ENCODE measurements around the gene GRIK4. TPM values are rescaled to one million over a fixed set of nuclear protein-coding genes. Genes with fewer than 3 reads are reported as not detected.
A peak's percentile ranks its signal among the peaks of the same experiment; 100 is the strongest.

The GRIK4 gene
- total RNA-seq, 1 donor from 2014 or later, result 4.5 TPM

- no peak for TF ChIP-seq CTCF (IDR thresholded peaks at IDR 0.05; ENCODE audit: unreplicated experiment)
- Mint-ChIP-seq H3K4me3 (ENCODE audit: unreplicated experiment) (peak overlapping the region; percentile 57), H3K36me3 (ENCODE audit: low read depth, unreplicated experiment) (no peaks in the 10 kb centered on the region), H3K27me3 (ENCODE audit: unreplicated experiment) (peaks cover 1% of the 10 kb centered on the region), H3K9me3 (ENCODE audit: unreplicated experiment) (no peaks in the 10 kb centered on the region), H3K4me1 (ENCODE audit: unreplicated experiment) (peaks cover 29% of the 10 kb centered on the region), H3K27ac (ENCODE audit: unreplicated experiment) (no peak overlapping the region)
- no peak for DNase-seq (ENCODE audit: low spot score)
Observed at GRCh38 chr11:120565466-120566155, 54.1 kb downstream of the GRIK4 start.

GRCh38 chr11:120566176-120566575 lies 54.6 kb downstream of the GRIK4 start:
- Mint-ChIP-seq H3K27me3 (ENCODE audit: unreplicated experiment) (no peaks in the 10 kb centered on the region), H3K27ac (ENCODE audit: unreplicated experiment) (no peak overlapping the region), H3K36me3 (ENCODE audit: low read depth, unreplicated experiment) (no peaks in the 10 kb centered on the region), H3K9me3 (ENCODE audit: unreplicated experiment) (no peaks in the 10 kb centered on the region), H3K4me1 (ENCODE audit: unreplicated experiment) (peaks cover 29% of the 10 kb centered on the region), H3K4me3 (ENCODE audit: unreplicated experiment) (no peak overlapping the region)
- no peak for DNase-seq (ENCODE audit: low spot score)
- no peak for TF ChIP-seq CTCF (IDR thresholded peaks at IDR 0.05; ENCODE audit: unreplicated experiment)

- no peak for DNase-seq (ENCODE audit: low spot score)
- Mint-ChIP-seq H3K9me3 (ENCODE audit: unreplicated experiment) (no peaks in the 10 kb centered on the region), H3K4me3 (ENCODE audit: unreplicated experiment) (no peak overlapping the region), H3K27ac (ENCODE audit: unreplicated experiment) (no peak overlapping the region), H3K36me3 (ENCODE audit: low read depth, unreplicated experiment) (peaks cover 6% of the 10 kb centered on the region), H3K27me3 (ENCODE audit: unreplicated experiment) (peaks cover 3% of the 10 kb centered on the region), H3K4me1 (ENCODE audit: unreplicated experiment) (peaks cover 18% of the 10 kb centered on the region)
- TF ChIP-seq CTCF (IDR thresholded peaks at IDR 0.05; ENCODE audit: unreplicated experiment), result no peak
Observed at GRCh38 chr11:120568572-120569307, 57.2 kb downstream of the GRIK4 start.

- Mint-ChIP-seq H3K9me3 (ENCODE audit: unreplicated experiment) (no peaks in the 10 kb centered on the region), H3K27ac (ENCODE audit: unreplicated experiment) (no peak overlapping the region), H3K4me3 (ENCODE audit: unreplicated experiment) (no peak overlapping the region), H3K27me3 (ENCODE audit: unreplicated experiment) (peaks cover 3% of the 10 kb centered on the region), H3K36me3 (ENCODE audit: low read depth, unreplicated experiment) (peaks cover 6% of the 10 kb centered on the region), H3K4me1 (ENCODE audit: unreplicated experiment) (peaks cover 18% of the 10 kb centered on the region)
- DNase-seq (ENCODE audit: low spot score), result no peak
- no peak for TF ChIP-seq CTCF (IDR thresholded peaks at IDR 0.05; ENCODE audit: unreplicated experiment)
Observed at GRCh38 chr11:120569861-120570260, 58.3 kb downstream of the GRIK4 start.

GRCh38 chr11:120571476-120571875 lies 59.9 kb downstream of the GRIK4 start:
- Mint-ChIP-seq H3K9me3 (ENCODE audit: unreplicated experiment) (no peaks in the 10 kb centered on the region), H3K4me1 (ENCODE audit: unreplicated experiment) (peaks cover 6% of the 10 kb centered on the region), H3K36me3 (ENCODE audit: low read depth, unreplicated experiment) (peaks cover 6% of the 10 kb centered on the region), H3K27me3 (ENCODE audit: unreplicated experiment) (peaks cover 5% of the 10 kb centered on the region), H3K27ac (ENCODE audit: unreplicated experiment) (no peak overlapping the region), H3K4me3 (ENCODE audit: unreplicated experiment) (no peak overlapping the region)
- TF ChIP-seq CTCF (IDR thresholded peaks at IDR 0.05; ENCODE audit: unreplicated experiment), result no peak
- no peak for DNase-seq (ENCODE audit: low spot score)
